GM12872 (cell line): ENCODE measurements around the gene OR5C1.

Source experiments
- CTCF ChIP-seq: IDR thresholded peaks from 3 replicates; pipeline ENCODE4 v1.5.1; 2011; ENCODE audit warnings: low read depth, mild to moderate bottlenecking, low read length, moderate library complexity; ENCODE audit not compliant: insufficient read depth

The OR5C1 gene

GRCh38 chr9:122815544-122815943, 26.8 kb downstream of the OR5C1 start:
- TF ChIP-seq CTCF: no peak

GRCh38 chr9:122816163-122816867, 27.6 kb downstream of the OR5C1 start:
- TF ChIP-seq CTCF: no peak

GRCh38 chr9:122819326-122819725, 30.6 kb downstream of the OR5C1 start:
- TF ChIP-seq CTCF: no peak

GRCh38 chr9:122819791-122820489, 31.2 kb downstream of the OR5C1 start:
- no peak for TF ChIP-seq CTCF

GRCh38 chr9:122820490-122820845, 31.7 kb downstream of the OR5C1 start:
- TF ChIP-seq CTCF: no peak

GRCh38 chr9:122821278-122821943, 32.7 kb downstream of the OR5C1 start:
- TF ChIP-seq CTCF: no peak

- TF ChIP-seq CTCF: no peak
Measured at GRCh38 chr9:122822056-122822455, 33.3 kb downstream of the OR5C1 start.
